HEK293 (cell line): ENCODE measurements around the gene GABRD.

Experiments
- CTCF ChIP-seq: fragments of 450-650 bp; formaldehyde crosslinking; IDR thresholded peaks from 2 replicates; pipeline ENCODE4 v1.5.1; 2016; ENCODE audit warnings: missing biosample characterization, missing genetic modification characterization
- GLIS2 ChIP-seq: fragments of 450-650 bp; formaldehyde crosslinking; IDR thresholded peaks from 2 replicates; pipeline ENCODE4 v1.5.1; 2016; ENCODE audit warnings: missing biosample characterization, missing genetic modification characterization

GRCh38 chr1:2030076-2030871 lies 11.1 kb downstream of the GABRD start:
- TF ChIP-seq CTCF (tag by site-specific recombination): no peak
- TF ChIP-seq GLIS2 (tag by site-specific recombination): no peak
